HL-60/S4 (cell line): ENCODE results near the gene UBE2G1.

Experiments used
- in situ Hi-C: fragments of 300-500 bp; cut with MboI; formaldehyde crosslinking; loops from 2 replicates; pipeline ENCODE4 v1.14.3; 2022; ENCODE audit warnings: low sequenced_read_pairs

Gene UBE2G1

DNA sequence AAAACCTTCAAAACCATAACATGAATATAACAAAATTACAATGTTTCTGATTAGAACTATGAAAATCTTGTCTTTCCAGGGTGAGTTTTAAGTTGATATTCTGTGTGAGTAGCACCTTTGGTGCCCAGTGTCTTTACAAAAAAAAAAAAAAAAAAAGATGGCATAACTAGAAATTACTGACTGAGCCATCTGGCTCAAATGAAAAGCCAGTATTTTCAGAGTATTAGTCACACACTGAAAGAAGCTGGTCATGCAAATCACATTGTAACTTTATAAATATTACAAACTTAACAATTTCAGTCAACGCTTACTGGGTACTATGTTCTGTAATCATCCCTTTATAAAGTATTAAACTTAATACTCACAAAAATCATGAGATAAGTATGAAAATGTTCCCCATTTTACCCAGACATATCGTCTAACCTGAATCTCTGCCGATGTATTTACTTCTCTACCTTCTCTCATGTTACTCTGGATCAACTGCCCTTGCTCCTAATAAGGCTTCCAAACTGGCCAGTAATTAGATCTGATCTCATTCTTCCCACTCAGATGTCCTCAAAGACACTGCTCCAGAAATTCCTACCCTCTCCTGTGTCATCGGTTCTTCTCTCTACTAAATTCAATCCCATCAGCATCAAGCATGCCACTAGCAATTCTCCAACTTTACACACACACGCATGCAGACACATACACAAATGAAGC is 25.4 kb downstream of the UBE2G1 start:
- in situ Hi-C loops = no loop called here

- in situ Hi-C loops = no loop called here
Measured at GRCh38 chr17:4334776-4335584, 31.5 kb downstream of the UBE2G1 start.

- in situ Hi-C loops = no loop called here
Measured at GRCh38 chr17:4334332-4334731, 32.1 kb downstream of the UBE2G1 start.

DNA sequence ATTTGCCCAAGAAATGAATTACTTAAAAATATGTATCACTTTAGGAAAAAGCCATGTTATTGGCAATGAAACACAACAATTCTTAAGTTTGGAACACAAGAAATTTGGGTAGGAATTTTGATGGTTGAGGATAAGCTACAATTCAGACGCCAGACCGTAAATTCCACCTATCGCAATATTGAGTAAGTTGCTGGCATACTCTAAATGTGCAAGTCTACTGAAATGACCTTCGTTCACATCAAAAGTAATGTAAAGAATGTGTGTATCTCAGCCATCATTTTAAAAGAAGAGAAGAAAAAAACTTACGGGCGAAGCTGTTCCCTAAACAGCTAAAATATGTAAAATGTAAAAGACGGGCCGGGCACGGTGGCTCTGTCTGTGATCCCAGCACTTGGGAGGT is 33.4 kb downstream of the UBE2G1 start:
- in situ Hi-C loops = no loop called here

DNA sequence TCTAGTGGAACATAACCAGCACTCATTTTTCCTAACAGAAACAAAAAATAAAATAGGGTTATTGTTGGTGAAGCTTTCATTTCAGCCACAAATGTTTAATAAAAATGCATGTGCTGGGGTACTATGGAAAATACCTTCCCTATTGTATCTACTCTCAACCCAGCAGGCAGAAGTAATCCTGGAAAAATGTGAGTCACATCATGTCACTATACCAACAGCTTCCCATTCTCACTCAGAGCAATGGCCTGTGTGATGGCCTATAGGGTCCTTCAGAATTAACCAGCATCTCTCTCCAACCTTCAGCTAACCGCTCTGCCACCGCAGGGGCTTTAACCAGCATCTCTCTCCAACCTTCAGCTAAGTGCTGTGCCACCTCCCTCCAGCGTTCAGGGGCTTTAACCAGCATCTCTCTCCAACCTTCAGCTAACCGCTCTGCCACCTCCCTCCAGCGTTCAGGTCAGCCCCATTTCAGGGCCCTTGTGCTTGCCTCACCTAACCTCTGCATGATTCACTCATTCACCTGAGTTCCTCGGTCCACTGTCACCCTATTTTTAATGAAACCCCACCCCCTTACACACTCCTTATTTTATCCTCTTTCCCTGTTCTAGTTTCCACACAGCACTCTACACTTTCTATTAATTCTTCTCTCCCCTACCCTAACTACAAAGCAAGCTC is 34.0 kb downstream of the UBE2G1 start:
- in situ Hi-C loops = no loop called here

GRCh38 chr17:4331614-4332013 is 34.9 kb downstream of the UBE2G1 start:
- in situ Hi-C loops = no loop called here

DNA sequence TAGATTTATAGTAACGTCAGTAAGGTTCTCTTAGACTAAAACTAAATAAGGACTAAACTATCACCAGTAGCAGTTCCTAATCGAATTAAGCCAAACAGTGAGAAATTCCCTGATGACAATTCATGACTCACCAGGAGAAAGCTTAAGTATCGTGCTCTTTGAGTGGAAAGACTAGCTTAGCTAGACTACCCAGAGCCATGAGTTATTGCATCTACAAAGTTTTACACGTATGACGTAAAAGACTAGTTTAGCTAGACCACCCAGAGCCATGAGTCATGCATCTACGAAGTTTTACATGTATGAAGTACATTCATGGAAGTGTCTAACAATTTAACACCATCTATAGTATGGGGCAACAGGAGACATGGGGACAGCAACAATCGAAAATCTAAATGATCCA is 36.6 kb downstream of the UBE2G1 start:
- in situ Hi-C loops = no loop called here

DNA sequence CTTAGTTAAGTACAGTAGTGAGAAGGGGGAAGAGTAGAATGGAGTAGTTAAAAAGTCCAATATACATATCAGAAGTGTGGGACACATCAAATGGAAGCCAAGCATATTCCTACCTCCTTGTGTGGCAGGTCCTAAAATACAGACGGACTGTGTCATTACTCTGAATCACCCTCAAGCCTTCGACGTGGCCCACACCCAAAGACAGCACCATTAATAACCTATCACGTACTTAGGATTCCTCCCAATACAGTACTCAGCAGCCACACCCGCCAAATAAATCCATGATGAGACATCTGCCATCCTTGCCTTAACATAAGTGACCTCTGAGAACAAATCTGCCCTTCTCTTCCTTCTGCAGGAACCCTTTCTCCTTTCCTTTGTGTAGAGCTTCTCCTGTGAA is 38.9 kb downstream of the UBE2G1 start:
- in situ Hi-C loops = no loop called here

DNA sequence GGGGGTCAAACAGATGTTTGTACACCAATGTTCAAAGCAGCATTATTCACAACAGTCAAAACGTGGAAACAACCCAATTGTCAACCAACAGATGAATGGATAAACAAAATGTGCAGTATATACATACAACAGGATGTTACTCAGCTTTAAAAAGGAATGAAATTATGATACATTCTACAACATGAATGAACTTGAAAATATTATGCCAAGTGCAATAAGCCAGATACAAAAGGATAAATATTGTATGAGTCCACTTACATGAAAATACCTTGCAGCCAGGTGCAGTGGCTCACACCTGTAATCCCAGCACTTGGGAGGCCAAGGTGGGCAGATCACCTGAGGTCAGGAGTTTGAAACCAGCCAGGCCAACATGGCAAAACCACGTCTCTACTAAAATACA is 39.9 kb downstream of the UBE2G1 start:
- in situ Hi-C loops = no loop called here

GRCh38 chr17:4326112-4326511 is 40.4 kb downstream of the UBE2G1 start:
- in situ Hi-C loops = no loop called here

DNA sequence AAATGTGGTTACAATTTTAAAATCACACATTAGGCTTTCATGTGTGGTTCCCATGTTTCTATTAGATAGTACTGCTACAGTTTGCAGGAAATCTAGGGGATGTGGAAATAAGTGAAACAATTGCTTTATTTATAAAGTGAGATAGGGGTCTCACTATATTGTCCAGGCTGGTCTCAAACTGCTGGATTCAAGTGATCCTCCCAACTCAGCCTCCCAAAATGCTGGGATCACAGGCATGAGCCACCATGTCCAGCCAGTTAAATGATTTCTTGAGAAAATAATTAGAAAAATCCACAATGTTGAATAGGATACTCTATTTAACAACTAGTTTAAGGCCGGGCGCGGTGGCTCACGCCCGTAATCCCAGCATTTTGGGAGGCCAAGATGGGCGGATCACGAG is 42.0 kb downstream of the UBE2G1 start:
- in situ Hi-C loops = no loop called here

DNA sequence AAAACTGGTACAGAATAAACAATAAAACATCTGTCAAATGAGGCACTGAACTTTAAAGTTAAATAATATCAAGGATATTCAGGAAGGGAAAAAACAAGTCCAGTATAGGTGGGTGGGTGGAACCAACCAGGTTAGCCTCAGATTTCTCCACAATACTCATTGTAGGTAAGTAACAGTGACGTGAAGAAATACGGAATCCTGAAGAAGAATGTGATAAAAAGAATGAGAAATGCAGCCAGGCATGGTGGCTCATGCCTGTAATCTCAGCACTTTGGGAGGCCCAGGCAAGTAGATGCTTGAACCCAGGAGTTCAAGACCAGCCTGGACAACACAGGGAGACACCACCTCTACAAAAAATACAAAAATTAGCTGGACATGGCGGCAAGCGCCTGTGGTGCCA is 47.3 kb downstream of the UBE2G1 start:
- in situ Hi-C loops = no loop called here

DNA sequence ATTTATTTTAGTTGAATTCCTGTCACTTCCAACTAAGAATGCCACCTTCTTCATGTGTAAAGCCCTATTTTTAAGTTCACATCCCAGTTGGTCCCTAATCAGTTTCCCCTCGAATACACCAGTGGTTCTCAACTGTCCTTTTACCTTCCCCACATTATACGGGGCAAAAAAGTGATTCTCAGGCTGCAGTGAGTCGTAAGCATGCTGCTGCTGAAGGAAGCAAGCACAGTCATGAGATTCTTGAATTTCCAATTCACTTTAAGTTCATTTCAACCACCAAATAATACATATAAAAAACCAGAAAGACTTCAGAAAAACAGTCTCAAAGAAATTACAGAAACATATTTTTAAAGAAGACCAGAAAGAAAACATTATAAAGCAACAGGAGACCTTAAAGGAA is 47.9 kb downstream of the UBE2G1 start:
- in situ Hi-C loops = no loop called here

DNA sequence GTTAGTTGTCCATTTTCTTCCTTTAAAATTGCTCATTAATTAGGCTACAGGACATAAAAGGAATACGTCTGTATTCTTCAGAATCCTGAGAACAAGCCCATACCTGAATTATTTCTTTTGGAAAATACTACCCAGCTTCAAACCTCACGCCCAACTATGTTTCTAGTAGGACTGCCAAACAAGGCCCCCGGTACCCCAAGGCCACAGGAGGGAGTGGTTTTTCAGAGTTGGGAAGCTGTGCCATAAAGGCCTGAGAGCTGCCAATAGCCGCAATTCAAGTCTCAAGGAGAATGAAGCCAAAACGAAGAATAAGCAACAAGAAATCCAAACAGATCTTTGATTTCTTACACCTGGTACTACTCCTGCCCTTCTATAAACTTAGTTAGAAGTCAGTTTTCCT is 48.3 kb downstream of the UBE2G1 start:
- in situ Hi-C loops = no loop called here

GRCh38 chr17:4317610-4318009 is 48.9 kb downstream of the UBE2G1 start:
- in situ Hi-C loops = no loop called here

DNA sequence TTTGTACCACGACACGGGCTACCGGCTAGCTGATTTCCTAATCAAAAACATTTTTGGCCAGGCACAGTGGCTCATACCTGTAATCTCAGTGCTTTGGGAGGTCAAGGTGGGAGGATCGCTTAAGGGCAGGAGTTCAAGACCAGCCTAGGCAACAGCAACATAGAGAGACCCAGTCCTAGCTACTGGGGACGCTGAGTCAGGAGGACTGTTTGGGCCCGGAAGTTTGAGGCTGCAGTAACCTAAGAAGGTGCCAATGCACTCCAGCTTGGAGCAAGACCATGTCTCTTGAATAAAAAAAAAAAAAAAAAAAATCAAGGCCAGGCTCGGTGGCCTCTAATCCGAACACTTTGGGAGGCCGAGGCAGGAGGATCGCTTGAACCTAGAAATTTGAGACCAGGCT is 49.8 kb downstream of the UBE2G1 start:
- in situ Hi-C loops = no loop called here

GRCh38 chr17:4314618-4315017 is 51.9 kb downstream of the UBE2G1 start:
- in situ Hi-C loops = no loop called here

- in situ Hi-C loops = no loop called here
Measured at GRCh38 chr17:4314179-4314578, 52.3 kb downstream of the UBE2G1 start.

DNA sequence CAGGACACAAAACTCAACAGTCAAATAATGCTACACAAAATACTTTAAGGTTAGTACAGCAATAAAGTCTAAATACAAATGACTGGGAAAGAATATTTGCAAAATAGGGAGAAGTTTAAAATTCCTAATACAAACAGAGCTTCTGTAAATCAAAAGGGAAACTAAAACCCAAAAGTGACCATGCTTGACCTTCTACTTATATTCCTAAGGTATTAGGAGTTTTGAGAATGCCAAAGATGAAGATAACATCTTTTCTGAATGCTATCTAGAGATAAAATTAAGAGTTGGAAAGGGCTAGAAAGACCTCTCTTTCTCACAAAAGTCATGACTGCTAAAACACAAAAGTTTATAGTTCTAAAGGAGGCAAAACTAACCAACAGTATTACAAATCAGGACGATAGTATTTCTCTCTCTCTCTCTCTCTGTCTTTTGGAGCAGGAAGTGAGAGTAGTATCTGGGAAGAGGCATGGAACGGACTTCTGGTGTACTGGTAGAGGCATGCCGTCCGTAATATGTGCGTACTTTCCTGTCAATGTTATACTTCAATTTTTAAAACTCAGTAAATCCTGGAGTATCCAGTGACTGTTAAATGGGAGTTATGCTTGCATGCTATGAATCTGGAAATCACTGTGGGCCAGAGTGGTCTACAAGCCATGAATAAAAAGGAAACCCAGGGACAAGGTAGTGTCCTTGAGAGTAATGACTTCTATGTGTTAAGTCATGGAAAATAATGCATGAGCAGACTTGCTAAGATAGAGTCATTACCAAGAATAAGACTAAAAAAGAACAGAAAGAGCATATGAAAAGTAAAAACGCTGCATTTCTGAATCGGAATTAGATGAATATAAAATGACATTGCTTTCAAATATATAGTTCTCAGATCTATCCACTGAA is 53.0 kb downstream of the UBE2G1 start:
- in situ Hi-C loops = no loop called here

- in situ Hi-C loops = no loop called here
Measured at GRCh38 chr17:4310354-4311060, 56.0 kb downstream of the UBE2G1 start.
